Measurements from ENCODE around the gene WDR86.

The WDR86 gene

DNA sequence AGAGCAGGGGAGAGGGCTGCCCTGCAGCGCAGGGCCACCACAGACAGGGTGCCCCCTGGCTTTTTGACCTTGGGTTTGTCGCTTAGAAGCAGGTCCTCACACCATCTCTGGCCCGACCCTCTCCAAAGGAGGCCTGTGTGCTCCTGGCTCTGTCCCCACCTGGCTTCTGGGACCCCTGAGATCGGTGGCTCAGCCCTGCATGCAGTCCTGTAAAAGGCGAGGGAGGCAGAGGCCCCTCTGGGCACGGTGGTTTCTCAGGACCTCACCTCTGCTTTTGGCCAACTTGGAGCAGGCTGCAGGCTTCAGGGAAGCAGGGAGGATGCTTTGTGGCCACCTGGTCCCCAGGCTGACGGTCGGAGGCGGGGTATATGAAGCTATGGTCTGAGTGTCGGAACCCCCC is 21.4 kb downstream of the WDR86 start:
- TF ChIP-seq CTCF (conservative IDR thresholded peaks at IDR 0.05; ENCODE audit: low read length): no peak
- TF ChIP-seq EZH2phosphoT487 (IDR thresholded peaks at IDR 0.05; ENCODE audit: borderline replicate concordance): no peak
- H3F3A ChIP-seq (ENCODE audit: low read depth): no peaks in the 10 kb centered on the region
- no peak overlapping the region for H2AFZ ChIP-seq (ENCODE audit: low read length)
- no peaks in the 10 kb centered on the region for H4K20me1 ChIP-seq (ENCODE audit: insufficient read depth, low read length, poor library complexity, severe bottlenecking)
- H3K27me3 ChIP-seq (ENCODE audit: insufficient read depth, low read length, poor library complexity, severe bottlenecking): no peaks in the 10 kb centered on the region
- no peaks in the 10 kb centered on the region for H3K9me2 ChIP-seq (replicated peaks; ENCODE audit: low read depth, low read length)
- H3K79me2 ChIP-seq (ENCODE audit: insufficient read depth, low read length): no peaks in the 10 kb centered on the region
- no peak overlapping the region for H3K4me3 ChIP-seq (ENCODE audit: low read length, poor library complexity, severe bottlenecking)
- H3K4me1 ChIP-seq (ENCODE audit: insufficient read depth, low read length, poor library complexity, severe bottlenecking): peaks cover 4% of the 10 kb centered on the region
- no peak overlapping the region for H3K4me2 ChIP-seq (ENCODE audit: low read depth, low read length, poor library complexity, severe bottlenecking)
- no peaks in the 10 kb centered on the region for H3K9me3 ChIP-seq (ENCODE audit: insufficient read depth, low read depth, low read length)
- H3K36me3 ChIP-seq (ENCODE audit: insufficient read depth, low read length): no peaks in the 10 kb centered on the region
- H3K9ac ChIP-seq (ENCODE audit: low read depth, low read length, poor library complexity, severe bottlenecking): no peak overlapping the region

DNA sequence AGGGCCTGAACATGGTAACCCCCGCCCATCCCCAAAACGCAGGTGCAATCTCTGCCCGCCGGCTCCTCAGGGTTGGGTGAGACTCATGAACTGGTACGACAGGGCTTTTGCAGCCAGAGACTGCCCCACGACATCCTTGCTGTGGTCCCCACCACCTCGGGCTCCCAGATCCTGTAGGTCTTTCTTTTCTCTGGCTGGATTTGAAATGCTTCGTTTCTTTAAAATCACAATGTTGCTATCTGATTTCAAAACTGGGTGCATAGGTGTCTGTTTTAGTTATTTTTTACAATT is 21.9 kb downstream of the WDR86 start:
- Histone ChIP-seq H4K20me1 (ENCODE audit: insufficient read depth, low read length, poor library complexity, severe bottlenecking) (no peaks in the 10 kb centered on the region), H3K36me3 (ENCODE audit: insufficient read depth, low read length) (no peaks in the 10 kb centered on the region), H3K9me2 (replicated peaks; ENCODE audit: low read depth, low read length) (no peaks in the 10 kb centered on the region), H3K9me3 (ENCODE audit: insufficient read depth, low read depth, low read length) (no peaks in the 10 kb centered on the region), H3K79me2 (ENCODE audit: insufficient read depth, low read length) (no peaks in the 10 kb centered on the region), H3K4me2 (ENCODE audit: low read depth, low read length, poor library complexity, severe bottlenecking) (no peak overlapping the region), H3K9ac (ENCODE audit: low read depth, low read length, poor library complexity, severe bottlenecking) (no peak overlapping the region), H2AFZ (ENCODE audit: low read length) (no peak overlapping the region), H3K27me3 (ENCODE audit: insufficient read depth, low read length, poor library complexity, severe bottlenecking) (no peaks in the 10 kb centered on the region), H3K4me3 (ENCODE audit: low read length, poor library complexity, severe bottlenecking) (no peak overlapping the region), H3F3A (ENCODE audit: low read depth) (no peaks in the 10 kb centered on the region), H3K4me1 (ENCODE audit: insufficient read depth, low read length, poor library complexity, severe bottlenecking) (no peaks in the 10 kb centered on the region)
- TF ChIP-seq EZH2phosphoT487 (IDR thresholded peaks at IDR 0.05; ENCODE audit: borderline replicate concordance): no peak
- TF ChIP-seq CTCF (conservative IDR thresholded peaks at IDR 0.05; ENCODE audit: low read length): no peak

GRCh38 chr7:151387161-151388006 is 22.5 kb downstream of the WDR86 start:
- Histone ChIP-seq H3F3A (ENCODE audit: low read depth) (no peaks in the 10 kb centered on the region), H3K4me3 (ENCODE audit: low read length, poor library complexity, severe bottlenecking) (no peak overlapping the region), H3K9ac (ENCODE audit: low read depth, low read length, poor library complexity, severe bottlenecking) (no peak overlapping the region), H3K9me3 (ENCODE audit: insufficient read depth, low read depth, low read length) (no peaks in the 10 kb centered on the region), H2AFZ (ENCODE audit: low read length) (no peak overlapping the region), H3K4me1 (ENCODE audit: insufficient read depth, low read length, poor library complexity, severe bottlenecking) (no peaks in the 10 kb centered on the region), H3K79me2 (ENCODE audit: insufficient read depth, low read length) (no peaks in the 10 kb centered on the region), H3K27me3 (ENCODE audit: insufficient read depth, low read length, poor library complexity, severe bottlenecking) (no peaks in the 10 kb centered on the region), H4K20me1 (ENCODE audit: insufficient read depth, low read length, poor library complexity, severe bottlenecking) (no peaks in the 10 kb centered on the region), H3K4me2 (ENCODE audit: low read depth, low read length, poor library complexity, severe bottlenecking) (no peak overlapping the region), H3K36me3 (ENCODE audit: insufficient read depth, low read length) (no peaks in the 10 kb centered on the region), H3K9me2 (replicated peaks; ENCODE audit: low read depth, low read length) (no peaks in the 10 kb centered on the region)
- no peak for TF ChIP-seq EZH2phosphoT487 (IDR thresholded peaks at IDR 0.05; ENCODE audit: borderline replicate concordance)
- TF ChIP-seq CTCF (conservative IDR thresholded peaks at IDR 0.05; ENCODE audit: low read length): no peak
